Putamen (tissue), 1 donor: Measurements from ENCODE around the gene BAMBI.

Experiments
- DNase-seq: peaks from one replicate; pipeline ENCODE4 v3.0.0-alpha.2; 2016; ENCODE audit warnings: low spot score

Gene BAMBI

DNA sequence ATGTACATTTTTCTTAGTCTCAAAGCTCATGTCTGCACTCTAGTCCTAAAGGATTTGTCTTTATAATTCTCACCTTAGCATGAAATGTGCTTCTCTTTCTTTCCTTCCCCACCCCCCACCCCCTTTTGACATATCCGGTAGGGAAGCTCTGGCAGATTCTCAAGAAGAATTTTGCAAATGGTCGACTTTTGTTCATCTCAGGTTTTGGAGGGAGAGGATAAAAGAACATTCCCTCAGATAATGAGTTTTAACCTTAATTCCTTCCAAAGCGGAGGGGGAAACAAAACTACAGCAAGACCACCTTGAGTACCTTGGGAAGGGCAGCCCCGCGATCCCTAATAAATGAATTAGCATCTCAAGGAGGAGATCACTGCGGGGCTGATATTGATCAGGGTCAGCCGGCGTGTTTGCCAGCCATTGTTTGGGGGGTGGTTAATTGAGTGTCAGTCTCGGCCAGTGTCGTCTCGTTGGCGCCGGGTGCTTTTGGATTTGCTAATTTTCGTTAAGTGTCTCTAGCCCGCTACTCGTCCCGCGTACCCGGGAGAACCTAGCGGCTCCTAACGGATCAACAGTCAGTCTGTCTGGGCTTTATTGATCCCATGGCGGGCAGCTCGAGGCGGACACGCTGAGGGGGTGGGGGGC, 874 bp upstream of the BAMBI start:
- DNase-seq, result no peak

DNA sequence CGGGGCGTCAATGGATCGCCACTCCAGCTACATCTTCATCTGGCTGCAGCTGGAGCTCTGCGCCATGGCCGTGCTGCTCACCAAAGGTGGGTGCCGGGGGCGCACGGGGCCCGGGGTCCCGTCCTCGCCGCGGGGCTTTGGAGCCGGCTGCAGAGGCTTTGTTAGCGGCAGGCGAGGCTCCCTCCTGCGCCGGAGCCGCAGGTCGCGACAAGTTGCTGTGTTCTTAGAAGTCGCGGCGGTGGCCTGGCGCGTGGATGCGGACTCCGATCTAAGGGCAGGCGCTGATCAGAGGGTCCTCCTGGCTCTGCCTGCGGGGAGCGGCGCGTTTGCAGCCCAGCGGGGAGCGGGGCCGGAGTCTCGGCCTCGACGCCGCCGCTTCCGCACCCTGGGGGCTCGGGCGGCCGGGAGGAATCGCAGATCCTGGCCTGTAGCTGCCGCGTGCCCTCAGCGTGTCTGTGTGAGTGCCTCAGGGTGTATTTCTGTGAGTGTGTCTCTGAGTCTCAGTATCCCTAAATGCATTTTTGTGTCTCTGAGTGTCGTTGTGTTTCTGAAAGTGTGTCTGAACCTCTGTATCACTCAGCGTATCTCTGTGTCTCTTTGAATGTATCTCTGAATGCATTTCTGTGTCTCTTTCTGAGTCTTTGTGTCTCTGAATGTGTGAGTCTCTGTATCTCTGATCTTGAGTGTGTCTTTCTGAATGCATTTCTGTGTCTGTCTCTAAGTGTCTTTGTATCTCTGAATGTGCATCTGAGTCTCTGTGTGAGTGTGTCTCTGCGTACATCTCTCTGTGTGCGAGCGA, 766 bp downstream of the BAMBI start:
- no peak for DNase-seq

DNA sequence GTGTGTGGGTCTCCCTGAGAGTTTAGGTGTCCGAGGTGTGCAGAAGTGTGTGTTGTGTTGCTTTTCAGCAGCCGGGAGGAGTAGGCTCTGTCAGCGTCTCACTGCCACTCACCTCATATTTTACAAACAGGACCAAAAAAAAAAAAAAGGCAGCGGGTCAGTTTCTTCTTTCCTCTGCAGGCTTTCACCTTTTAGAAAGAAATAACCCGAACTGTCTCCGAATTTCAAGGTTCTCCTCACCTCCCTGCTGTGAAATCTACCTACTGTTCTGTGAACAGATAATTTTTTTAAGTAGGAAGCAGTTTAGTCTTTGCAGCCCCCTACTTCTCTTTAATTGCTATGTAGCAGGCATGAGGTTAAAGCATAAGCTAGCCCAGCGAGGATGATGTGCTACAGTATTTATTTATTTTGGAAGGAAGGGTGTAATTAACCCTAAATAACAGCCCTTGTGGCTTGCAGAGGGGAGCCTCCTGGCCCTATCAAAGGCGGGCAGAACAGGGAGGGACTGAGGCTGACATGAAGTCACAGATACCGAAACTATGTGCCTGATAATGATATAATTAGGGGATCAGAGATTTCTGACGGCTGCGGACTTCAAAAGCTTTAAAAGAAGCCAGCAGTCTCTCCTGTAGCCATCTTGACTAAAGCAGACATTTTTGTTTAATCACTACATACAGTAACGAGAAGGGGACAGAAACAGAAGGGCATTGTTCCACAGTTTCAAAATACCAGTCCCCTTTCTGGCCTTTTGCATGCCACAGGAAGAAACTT, 1.6 kb downstream of the BAMBI start:
- no peak for DNase-seq

DNA sequence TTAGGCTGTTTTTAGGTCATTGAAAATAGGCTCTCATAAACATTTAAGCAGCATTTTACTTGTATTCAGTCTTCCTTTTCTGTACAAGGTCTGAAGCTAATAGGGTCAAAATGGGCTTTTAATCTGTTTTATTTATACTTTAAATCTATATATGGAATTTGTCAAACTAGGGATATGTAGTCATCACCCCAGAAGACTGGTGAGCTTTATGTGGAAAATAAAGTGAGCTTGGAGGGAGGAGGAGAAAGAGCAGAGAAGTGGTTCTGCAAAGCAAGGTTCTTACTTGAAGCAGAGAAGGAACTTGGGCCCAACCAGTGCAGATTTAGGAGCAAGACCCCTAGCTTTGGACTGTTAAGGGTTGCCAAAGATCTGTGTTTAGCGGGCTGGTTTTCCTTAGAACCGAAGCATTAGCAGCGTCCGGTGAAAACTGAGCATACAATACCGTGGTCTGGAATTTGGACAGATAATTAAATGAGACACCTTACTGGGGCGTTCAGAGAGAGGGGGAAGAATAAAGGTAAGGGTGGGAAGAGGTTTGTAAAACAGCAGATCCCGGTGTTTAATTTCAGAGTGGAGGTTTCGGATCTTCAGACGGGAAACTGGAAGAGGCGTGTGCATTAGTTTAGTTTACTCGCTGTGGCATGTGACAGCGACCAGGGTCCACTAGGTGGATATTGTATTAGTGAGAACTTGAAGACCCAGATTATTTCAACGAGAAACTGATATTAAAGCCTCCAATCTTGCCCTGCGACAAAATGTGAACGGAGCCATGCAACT, 2.4 kb downstream of the BAMBI start:
- no peak for DNase-seq

DNA sequence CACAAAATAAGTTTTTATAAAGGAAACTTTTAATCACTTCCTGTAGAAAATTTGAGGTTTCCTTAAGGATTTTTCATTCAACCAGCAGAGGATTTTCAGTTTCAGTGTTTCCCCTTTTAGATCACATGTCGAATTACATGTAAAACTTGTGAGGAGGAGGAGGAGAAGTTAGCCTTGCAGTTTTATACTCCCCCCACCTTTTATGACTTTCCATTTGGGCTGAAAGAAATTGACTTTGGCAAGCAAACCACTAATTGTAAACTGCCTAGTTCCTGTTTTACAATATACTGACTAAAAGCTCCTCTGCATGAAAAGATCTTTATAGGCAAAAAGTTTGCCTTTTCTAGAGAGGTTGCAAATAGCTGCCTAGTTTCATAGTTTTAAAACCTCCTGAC, 3.0 kb downstream of the BAMBI start:
- no peak for DNase-seq

DNA sequence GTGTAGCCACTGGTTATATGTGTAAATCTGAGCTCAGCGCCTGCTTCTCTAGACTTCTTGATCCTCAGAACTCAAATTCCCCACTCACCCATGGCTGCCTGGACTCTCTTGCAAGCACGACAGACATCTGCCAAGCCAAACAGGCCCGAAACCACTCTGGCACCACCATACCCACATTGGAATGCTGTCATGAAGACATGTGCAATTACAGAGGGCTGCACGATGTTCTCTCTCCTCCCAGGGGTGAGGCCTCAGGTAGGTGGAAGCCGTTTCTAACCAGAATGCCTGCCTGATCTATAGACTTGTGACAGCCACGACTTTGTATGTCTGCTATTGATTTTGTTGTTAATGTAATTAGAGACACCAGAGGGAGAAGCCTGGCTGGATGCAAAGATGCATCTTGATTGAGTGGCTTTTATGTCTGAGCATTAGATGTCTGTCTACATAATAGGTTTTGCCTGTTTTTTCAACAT, 4.0 kb downstream of the BAMBI start:
- DNase-seq, result no peak

DNA sequence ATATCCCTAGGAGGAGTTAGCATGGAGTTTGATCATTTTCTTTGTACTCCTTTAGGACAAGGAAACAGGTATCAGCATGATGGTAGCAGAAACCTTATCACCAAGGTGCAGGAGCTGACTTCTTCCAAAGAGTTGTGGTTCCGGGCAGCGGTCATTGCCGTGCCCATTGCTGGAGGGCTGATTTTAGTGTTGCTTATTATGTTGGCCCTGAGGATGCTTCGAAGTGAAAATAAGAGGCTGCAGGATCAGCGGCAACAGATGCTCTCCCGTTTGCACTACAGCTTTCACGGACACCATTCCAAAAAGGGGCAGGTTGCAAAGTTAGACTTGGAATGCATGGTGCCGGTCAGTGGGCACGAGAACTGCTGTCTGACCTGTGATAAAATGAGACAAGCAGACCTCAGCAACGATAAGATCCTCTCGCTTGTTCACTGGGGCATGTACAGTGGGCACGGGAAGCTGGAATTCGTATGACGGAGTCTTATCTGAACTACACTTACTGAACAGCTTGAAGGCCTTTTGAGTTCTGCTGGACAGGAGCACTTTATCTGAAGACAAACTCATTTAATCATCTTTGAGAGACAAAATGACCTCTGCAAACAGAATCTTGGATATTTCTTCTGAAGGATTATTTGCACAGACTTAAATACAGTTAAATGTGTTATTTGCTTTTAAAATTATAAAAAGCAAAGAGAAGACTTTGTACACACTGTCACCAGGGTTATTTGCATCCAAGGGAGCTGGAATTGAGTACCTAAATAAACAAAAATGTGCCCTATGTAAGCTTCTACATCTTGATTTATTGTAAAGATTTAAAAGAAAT, 4.8 kb downstream of the BAMBI start:
- no peak for DNase-seq

DNA sequence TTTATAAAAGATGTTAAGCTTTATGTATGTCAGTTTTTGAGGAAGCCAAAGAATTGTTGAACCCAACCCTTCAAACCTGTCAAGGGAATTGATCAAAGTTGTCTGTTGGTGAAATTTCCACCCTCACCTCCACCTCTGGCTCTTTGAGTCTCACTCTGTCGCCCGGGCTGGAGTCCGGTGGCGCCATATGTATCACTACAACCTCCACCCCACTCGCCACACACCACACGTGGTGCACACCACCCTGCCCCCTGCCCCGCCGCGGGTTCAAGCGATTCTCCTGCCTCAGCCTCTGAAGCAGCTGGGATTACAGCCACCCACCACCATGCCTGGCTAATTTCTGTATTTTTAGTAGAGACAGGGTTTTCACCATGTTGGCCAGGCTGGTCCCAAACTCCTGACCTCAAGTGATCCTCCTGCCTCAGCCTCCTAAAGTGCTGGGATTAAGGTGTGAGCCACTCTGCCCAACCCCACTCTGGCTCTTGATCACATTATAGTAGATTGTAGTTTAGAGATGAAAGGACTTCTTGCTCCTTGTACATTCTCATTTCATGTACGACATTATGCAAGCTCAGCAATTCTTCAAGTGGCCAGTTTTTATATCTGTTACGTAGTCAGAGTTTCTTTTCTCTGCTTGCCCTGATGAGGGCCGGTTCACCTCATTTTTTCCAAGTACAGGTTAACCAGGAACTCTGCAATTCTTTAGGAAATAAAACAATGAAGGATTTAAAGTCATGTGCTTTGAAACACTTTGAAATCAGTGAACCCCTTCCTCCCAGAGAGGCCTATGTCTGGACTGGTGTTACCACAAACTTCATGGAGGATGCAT, 7.0 kb downstream of the BAMBI start:
- no peak for DNase-seq

DNA sequence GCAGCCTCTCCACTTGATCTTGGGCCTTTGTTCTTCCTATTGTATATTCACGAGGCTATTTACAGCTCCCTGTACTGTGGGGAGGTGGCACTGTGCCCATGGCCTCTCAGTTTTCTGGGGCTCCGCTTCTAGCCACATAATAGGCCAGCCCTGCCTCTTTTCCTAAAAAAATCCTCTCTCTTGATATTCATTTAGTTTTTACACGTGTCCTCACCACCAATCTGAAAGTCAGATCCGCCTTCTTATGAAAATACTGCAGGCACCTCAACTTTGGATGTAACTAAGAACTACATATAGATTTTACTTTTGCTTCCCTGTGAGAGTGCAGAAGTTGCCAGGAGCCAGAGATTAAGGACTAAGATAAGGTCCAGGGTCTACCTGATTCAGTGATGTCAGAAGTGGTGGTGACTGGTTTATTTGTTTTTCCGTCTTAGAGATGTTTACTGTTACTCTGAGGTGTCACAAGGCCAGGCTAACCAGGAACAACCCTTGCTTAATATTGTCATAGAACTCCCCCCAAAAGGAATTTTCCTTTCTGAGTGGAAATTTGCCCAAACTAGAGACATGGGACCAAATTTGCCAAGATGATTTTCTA, 7.8 kb downstream of the BAMBI start:
- DNase-seq, result no peak

DNA sequence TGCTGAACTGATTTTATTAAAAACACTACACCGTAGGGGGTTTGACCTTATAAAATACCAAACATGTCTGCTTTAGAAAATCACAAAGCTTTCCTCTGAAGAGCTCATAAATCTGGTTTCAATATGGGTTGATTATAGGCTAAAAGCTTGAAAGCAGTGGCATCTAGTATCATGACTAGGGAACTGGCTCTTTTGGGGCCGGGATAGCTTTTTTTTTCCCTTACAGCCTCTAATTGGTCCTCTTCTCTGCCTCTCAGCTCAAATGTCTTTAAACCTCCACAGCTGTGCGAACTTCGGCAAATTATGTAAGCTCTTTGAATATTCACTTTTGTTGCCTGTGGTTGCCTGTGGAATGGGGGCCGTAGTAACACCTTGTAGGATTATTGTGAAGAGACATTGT, 8.4 kb downstream of the BAMBI start:
- no peak for DNase-seq

DNA sequence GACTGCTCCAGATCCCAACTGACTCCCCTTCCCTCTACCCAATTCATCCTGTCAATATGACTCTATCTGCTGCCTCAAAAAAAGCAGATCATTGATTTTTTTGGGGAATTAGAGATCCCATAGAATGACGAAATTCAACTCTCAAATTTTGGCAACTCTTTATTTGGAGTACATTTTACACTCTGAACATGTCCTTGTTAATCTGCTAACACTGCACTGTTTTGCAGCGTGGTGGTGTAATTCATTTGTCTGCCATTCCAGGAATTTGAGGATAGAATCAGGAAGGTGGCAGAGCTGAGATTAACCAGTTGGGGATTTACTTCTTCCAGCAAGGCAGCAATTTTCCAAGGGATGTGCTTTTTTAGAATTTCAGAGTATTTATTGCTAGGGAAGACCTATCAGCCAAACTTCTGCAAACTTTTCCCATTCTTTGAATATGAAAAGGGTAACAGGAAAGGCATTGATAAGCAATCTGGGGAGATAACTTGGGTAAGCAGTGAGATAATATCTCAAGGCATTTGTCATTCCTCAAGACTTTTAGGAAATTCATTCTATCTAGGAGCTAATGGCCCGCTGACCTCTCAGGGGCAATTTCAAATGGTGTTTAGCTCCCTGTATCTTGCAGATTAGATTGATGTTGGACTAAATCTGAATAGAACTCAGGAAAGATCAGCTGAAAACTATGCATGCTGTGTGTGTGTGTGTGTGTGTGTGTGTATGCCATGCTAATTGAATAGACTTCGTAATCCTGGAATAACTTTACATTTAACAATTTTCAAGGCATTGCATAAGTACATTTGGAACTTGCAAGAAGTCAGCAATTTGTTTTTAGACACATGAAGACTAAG, 9.7 kb downstream of the BAMBI start:
- DNase-seq, result no peak

DNA sequence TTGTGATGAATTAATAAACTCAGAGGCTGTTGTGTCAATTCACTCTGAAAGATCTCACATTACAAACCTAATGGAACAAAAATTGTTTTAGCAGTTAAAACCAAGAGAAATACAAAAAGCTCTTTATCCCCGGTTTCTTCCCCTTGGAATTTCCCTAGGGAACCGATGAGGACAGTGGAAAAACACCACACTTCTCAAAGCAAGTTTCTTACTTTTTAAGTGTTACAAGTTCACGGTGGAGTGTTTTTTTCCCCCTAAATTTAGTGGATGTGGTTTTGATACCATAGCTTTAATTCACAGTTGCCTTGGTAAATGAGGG, 10.3 kb downstream of the BAMBI start:
- no peak for DNase-seq

DNA sequence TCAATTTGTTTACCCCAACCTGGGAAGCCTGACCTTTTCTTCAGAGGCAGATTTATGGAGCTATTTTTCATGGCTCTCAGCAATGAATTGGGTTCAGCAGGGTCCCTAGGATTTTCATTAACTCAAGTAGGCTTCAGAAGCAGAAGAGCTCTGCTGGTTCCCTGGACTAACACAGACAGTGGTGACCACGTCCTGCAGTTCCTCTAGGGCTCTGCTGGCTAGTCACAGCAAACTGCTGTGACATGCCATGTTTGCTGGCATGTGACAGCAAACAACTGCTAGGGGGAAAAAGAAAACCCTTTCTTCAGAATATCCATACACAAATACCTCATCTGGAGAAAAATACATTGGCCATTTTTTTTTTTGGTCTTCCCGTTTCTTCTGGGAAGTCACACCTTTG, 13.2 kb downstream of the BAMBI start:
- no peak for DNase-seq

DNA sequence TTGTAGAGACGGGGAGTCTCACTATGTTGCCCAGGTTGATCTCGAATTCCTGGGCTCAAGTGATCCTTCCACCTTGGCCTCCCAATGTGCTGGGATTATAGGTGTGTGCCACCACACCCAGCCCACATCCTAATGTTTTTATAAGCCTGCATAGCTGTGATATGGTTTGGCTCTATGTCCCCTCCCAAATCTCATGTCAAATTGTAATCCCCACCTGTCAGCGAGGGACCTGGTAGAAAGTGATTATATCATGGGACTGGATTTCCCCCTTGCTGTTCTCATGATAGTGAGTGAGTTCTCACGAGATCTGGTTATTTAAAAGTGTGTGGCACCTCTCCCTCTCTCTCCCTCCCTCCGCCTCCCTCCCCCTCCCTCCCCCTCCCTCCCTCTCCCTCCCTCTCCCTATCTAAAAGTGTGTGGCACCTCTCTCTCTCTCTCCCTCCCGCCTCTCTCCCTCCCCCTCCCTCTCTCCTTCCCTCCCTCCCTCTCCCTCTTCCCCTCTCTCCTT, 13.9 kb downstream of the BAMBI start:
- DNase-seq, result no peak

DNA sequence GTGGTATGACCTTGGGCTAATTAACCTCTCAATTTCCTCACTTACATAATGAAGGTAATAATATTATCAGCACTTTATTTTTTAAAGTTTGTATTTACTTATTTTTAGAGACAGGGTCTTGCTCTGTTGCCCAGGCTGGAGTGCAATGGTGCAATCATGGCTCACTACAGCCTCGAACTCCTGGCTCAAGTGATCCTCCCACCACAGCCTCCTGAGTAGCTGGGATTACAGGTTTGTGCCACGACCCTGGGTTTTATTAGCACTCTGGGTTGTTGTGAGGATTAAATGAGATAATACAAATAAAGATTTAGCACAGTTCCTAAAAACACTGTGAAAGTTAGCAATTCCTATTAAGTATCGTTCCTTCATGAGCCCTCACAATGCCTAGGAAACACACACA, 14.7 kb downstream of the BAMBI start:
- DNase-seq, result no peak

DNA sequence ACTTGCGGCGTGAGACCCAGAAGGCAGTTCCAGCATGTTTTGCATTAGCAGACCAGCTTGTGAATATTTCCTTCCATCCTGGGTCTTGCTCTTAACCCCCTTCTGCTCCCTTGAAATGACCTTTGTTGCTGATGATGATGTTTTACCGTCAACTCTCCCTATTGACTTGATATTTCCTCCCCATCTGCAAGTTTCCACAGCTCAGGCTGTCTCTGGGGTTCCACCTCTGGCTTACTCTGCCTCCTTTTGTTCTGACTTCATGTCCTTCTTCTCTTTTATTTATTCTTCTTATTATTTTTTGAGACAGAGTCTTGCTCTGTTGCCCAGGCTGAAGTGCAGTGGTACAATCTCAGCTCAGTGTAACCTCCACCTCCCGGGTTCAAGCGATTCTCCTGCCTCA, 17.2 kb downstream of the BAMBI start:
- no peak for DNase-seq

DNA sequence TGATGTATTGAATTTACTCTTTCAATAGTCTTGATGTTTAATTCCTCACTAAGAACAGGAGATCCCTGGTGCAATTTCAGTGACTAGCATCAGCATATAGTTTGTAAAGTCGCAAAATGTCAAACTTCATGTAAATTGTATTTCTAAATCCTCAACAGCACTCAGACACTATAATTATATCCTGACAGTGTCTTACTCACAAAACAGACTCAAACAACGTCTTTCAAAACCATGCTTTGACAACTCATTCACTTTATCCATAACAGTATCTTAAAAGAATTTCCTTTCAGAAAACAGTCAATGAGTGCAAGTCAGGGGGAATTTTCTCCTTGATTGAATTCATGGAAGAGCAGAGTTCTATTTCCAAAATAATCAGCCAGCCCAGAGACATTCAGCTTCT, 20.8 kb downstream of the BAMBI start:
- DNase-seq, result no peak

DNA sequence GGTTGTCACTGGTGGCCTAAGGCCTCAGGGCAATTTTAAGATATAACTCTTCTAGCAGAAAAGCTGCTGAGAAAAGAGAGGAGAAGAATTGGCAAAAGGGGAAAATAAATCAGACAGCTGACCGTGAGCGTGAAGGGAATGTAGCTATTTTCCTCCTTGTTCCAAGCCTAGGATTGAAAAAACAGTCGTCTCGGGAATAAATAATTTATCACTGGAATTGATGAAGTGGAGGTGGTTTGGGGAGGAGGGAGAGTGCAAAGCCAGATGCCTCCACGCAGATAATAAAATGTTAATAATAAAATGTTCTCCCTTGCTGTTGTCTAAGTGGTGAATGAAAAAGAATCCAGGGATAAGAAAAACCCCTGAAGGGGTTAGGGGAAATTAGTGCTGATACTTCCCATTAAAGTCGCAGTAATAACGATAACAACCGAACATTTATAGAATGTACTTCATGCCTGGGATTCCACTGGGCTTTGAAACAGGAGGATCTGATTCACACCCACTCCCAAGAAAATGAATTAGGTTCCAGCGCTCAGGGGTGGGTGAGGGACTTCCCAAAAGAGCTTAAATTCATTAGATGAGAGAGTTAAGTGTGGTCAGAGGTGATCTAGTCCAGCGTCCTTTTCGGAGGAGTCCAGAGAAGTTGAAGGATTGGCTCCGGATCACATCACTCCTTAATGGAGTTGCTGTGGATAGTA, 27.3 kb downstream of the BAMBI start:
- no peak for DNase-seq
